SK-N-MC (cell line): ENCODE measurements around the gene TP73.

Source experiments
- EZH2 ChIP-seq: fragments of 200-600 bp; sonication (generic); IDR thresholded peaks from one replicate; pipeline ENCODE4 v1.6.1; 2017; ENCODE audit warnings: antibody characterized with exemption
- FOXP2 ChIP-seq: optimal IDR thresholded peaks from 2 replicates; pipeline ENCODE3; 2011; ENCODE audit warnings: mild to moderate bottlenecking, moderate library complexity; ENCODE audit not compliant: insufficient read depth; ENCODE audit errors: extremely low read length, control extremely low read depth
- POLR2AphosphoS5 ChIP-seq: IDR thresholded peaks from 2 replicates; pipeline ENCODE4 v1.6.1; 2012; ENCODE audit warnings: mild to moderate bottlenecking, low read depth, low read length, borderline replicate concordance

DNA sequence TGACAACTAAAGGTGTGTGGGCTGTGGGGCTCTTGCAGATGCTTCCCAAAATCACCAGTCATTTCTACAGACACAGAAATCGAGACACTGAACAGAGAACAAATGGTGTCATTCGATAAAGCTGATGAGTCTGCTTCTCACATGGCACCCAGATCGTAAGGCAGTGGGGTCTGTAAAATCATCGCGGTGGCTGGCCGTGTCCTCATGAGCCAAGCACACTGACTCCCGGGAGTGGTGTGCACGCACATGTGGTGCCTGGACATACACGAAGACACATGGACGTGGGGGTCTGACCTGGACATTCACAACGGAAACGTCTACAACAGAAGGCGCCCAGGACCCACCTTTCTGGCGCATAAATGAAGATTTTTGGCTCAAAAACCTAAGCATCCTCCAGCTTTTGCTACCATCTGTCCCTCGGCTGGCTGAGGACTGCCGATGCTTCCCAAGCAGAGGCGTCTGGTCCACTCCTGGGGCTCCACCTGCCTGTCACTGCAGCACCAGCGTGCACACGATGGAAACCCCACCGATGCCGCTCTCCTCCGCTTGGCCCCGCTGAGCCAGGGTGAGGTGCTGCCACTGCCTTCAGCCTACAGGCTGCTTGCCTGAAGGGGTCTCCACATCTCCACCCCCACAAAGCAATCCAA is 127.1 kb downstream of the TP73 start:
- no peak for TF ChIP-seq POLR2AphosphoS5
- TF ChIP-seq EZH2: no peak
- no peak for TF ChIP-seq FOXP2
